H9 (cell line): ENCODE measurements around the gene MCM3AP. TPM values are rescaled to one million over a fixed set of nuclear protein-coding genes. Genes with fewer than 3 reads are reported as not detected.

Experiments
- DNase-seq: peaks from one replicate; pipeline ENCODE4 v3.0.0-alpha.2; 2017
- H2AFZ ChIP-seq: one replicate; pipeline ENCODE4 v1.6.1; 2013; ENCODE audit warnings: mild to moderate bottlenecking, low read length, control low read depth, moderate library complexity
- H2AK5ac ChIP-seq: 2 replicates; pipeline ENCODE4 v1.6.1; 2013; ENCODE audit warnings: low read length, control low read depth, mixed read lengths; ENCODE audit not compliant: insufficient read length
- H2BK120ac ChIP-seq: one replicate; pipeline ENCODE4 v1.6.1; 2013; ENCODE audit warnings: low read depth, mild to moderate bottlenecking, low read length, control low read depth, inconsistent platforms; ENCODE audit not compliant: poor library complexity, severe bottlenecking
- H2BK12ac ChIP-seq: 2 replicates; pipeline ENCODE4 v1.6.1; 2013; ENCODE audit warnings: low read length, control low read depth, mixed read lengths, low read depth; ENCODE audit not compliant: insufficient read length
- H2BK15ac ChIP-seq: 2 replicates; pipeline ENCODE4 v1.6.1; 2013; ENCODE audit warnings: low read depth, low read length, control low read depth
- H2BK20ac ChIP-seq: one replicate; pipeline ENCODE4 v1.6.1; 2013; ENCODE audit warnings: low read depth, mild to moderate bottlenecking, low read length, control low read depth, inconsistent platforms; ENCODE audit not compliant: poor library complexity, severe bottlenecking
- H2BK5ac ChIP-seq: 2 replicates; pipeline ENCODE4 v1.6.1; 2013; ENCODE audit warnings: low read length, control low read depth, mixed read lengths; ENCODE audit not compliant: insufficient read length
- H3K14ac ChIP-seq: 2 replicates; pipeline ENCODE4 v1.6.1; 2013; ENCODE audit warnings: low read length, control low read depth; ENCODE audit not compliant: insufficient read depth
- H3K18ac ChIP-seq: 2 replicates; pipeline ENCODE4 v1.6.1; 2013; ENCODE audit warnings: low read depth, mild to moderate bottlenecking, mixed read lengths, low read length, control low read depth; ENCODE audit not compliant: insufficient read length
- H3K23ac ChIP-seq: 2 replicates; pipeline ENCODE4 v1.6.1; 2013; ENCODE audit warnings: low read length, control low read depth, mixed read lengths, low read depth; ENCODE audit not compliant: insufficient read length
- H3K23me2 ChIP-seq: 2 replicates; pipeline ENCODE4 v1.6.1; 2013; ENCODE audit warnings: low read depth, mild to moderate bottlenecking, mixed read lengths, low read length, control low read depth; ENCODE audit not compliant: insufficient read length, poor library complexity, severe bottlenecking
- H3K27ac ChIP-seq: 2 replicates; pipeline ENCODE4 v1.5.1; 2013; ENCODE audit warnings: low read length, control low read depth, mixed read lengths, low read depth; ENCODE audit not compliant: insufficient read length
- H3K27me3 ChIP-seq: 2 replicates; pipeline ENCODE4 v1.6.1; 2013; ENCODE audit warnings: low read length, control low read depth, inconsistent platforms; ENCODE audit not compliant: insufficient read depth
- H3K4ac ChIP-seq: 2 replicates; pipeline ENCODE4 v1.6.1; 2013; ENCODE audit warnings: low read depth, mild to moderate bottlenecking, control low read depth, inconsistent platforms, low read length, moderate library complexity
- H3K4me1 ChIP-seq: 2 replicates; pipeline ENCODE4 v1.6.1; 2013; ENCODE audit warnings: low read length, control low read depth, inconsistent platforms; ENCODE audit not compliant: insufficient read depth
- H3K4me2 ChIP-seq: 2 replicates; pipeline ENCODE4 v1.6.1; 2013; ENCODE audit warnings: low read length, control low read depth, mixed read lengths; ENCODE audit not compliant: insufficient read length, insufficient read depth
- H3K56ac ChIP-seq: 2 replicates; pipeline ENCODE4 v1.6.1; 2013; ENCODE audit warnings: low read depth, mild to moderate bottlenecking, mixed read lengths, low read length, control low read depth; ENCODE audit not compliant: insufficient read length
- H3K79me1 ChIP-seq: 2 replicates; pipeline ENCODE4 v1.6.1; 2013; ENCODE audit warnings: low read depth, mild to moderate bottlenecking, moderate library complexity, low read length, control low read depth, inconsistent platforms; ENCODE audit not compliant: insufficient read depth, poor library complexity, severe bottlenecking
- H3K79me2 ChIP-seq: 2 replicates; pipeline ENCODE4 v1.6.1; 2013; ENCODE audit warnings: low read length, control low read depth, inconsistent platforms; ENCODE audit not compliant: insufficient read depth
- H3K9ac ChIP-seq: 2 replicates; pipeline ENCODE4 v1.6.1; 2013; ENCODE audit warnings: low read length, control low read depth, mixed read lengths; ENCODE audit not compliant: insufficient read length; ENCODE audit errors: extremely low read depth
- H3K9me3 ChIP-seq: one replicate; pipeline ENCODE4 v1.6.1; 2013; ENCODE audit warnings: low read depth, low read length, inconsistent platforms; ENCODE audit not compliant: control insufficient read depth
- H3T11ph ChIP-seq: one replicate; pipeline ENCODE4 v1.6.1; 2013; ENCODE audit warnings: mild to moderate bottlenecking, low read length, control low read depth, inconsistent platforms
- H4K20me1 ChIP-seq: one replicate; pipeline ENCODE4 v1.6.1; 2013; ENCODE audit not compliant: control insufficient read depth, insufficient read length, insufficient read depth
- H4K5ac ChIP-seq: 2 replicates; pipeline ENCODE4 v1.6.1; 2013; ENCODE audit warnings: low read depth, mild to moderate bottlenecking, mixed read lengths, low read length, control low read depth; ENCODE audit not compliant: insufficient read length
- H4K8ac ChIP-seq: replicated peaks from 2 replicates; pipeline ENCODE4 v1.6.1; 2013; ENCODE audit warnings: low read length, control low read depth, mixed read lengths, low read depth; ENCODE audit not compliant: insufficient read length
- H4K91ac ChIP-seq: 2 replicates; pipeline ENCODE4 v1.6.1; 2013; ENCODE audit warnings: low read depth, mild to moderate bottlenecking, moderate library complexity, mixed read lengths, low read length, control low read depth; ENCODE audit not compliant: insufficient read length
- H3K27ac Mint-ChIP-seq, 3 experiments: 2 replicates in 2 of 3; 3 replicates in 1 of 3; pipeline ENCODE4 v1.8.0; 2020 to 2021; ENCODE audit warnings: mixed read lengths in 3 of 3, mild to moderate bottlenecking in 1 of 3, moderate library complexity in 1 of 3
- H3K27me3 Mint-ChIP-seq: 2 replicates; pipeline ENCODE4 v1.8.0; 2021; ENCODE audit warnings: low read depth, mild to moderate bottlenecking, moderate library complexity, mixed read lengths
- H3K36me3 Mint-ChIP-seq, 3 experiments: 2 replicates in 2 of 3; 3 replicates in 1 of 3; pipeline ENCODE4 v1.8.0; 2020 to 2021; ENCODE audit warnings: low read depth in 3 of 3, mixed read lengths in 3 of 3; ENCODE audit not compliant: insufficient read depth in 1 of 3
- H3K4me1 Mint-ChIP-seq, 2 experiments: 2 replicates each; pipeline ENCODE4 v1.8.0; 2020; ENCODE audit warnings: mixed read lengths in 2 of 2
- H3K4me3 Mint-ChIP-seq, 2 experiments: 2 replicates in 1 of 2; 3 replicates in 1 of 2; pipeline ENCODE4 v1.8.0; 2020 to 2021; ENCODE audit warnings: mild to moderate bottlenecking in 2 of 2, mixed read lengths in 2 of 2, moderate library complexity in 1 of 2
- H3K9me3 Mint-ChIP-seq, 2 experiments: 2 replicates in 1 of 2; 3 replicates in 1 of 2; pipeline ENCODE4 v1.8.0; 2020; ENCODE audit warnings: mild to moderate bottlenecking in 2 of 2, mixed read lengths in 2 of 2, moderate library complexity in 1 of 2
- WGBS: extraction: QIAGEN DNeasy Blood & Tissue Kit; methylation state at CpG from one replicate; pipeline ENCODE4 v1.1.7; 2013; ENCODE audit warnings: missing lambda C conversion rate, low lambda C conversion rate, mixed read lengths; ENCODE audit not compliant: insufficient read length; ENCODE audit errors: extremely low coverage; 5-methylcytosine and 5-hydroxymethylcytosine counted together
- total RNA-seq: library from RNA; stranded (reverse); gene quantifications from 2 replicates; pipeline ENCODE4 v1.2.1, GENCODE V29; 2021
- TF ChIP-seq, protein P1 (sequence below): fragments of 200-600 bp; sonication (generic); conservative IDR thresholded peaks from 3 replicates; pipeline ENCODE4 v1.8.0; 2021; ENCODE audit warnings: antibody characterized with exemption, mild to moderate bottlenecking

Gene MCM3AP
- total RNA-seq, 1 experiment from 2014 or later = 124 TPM

DNA sequence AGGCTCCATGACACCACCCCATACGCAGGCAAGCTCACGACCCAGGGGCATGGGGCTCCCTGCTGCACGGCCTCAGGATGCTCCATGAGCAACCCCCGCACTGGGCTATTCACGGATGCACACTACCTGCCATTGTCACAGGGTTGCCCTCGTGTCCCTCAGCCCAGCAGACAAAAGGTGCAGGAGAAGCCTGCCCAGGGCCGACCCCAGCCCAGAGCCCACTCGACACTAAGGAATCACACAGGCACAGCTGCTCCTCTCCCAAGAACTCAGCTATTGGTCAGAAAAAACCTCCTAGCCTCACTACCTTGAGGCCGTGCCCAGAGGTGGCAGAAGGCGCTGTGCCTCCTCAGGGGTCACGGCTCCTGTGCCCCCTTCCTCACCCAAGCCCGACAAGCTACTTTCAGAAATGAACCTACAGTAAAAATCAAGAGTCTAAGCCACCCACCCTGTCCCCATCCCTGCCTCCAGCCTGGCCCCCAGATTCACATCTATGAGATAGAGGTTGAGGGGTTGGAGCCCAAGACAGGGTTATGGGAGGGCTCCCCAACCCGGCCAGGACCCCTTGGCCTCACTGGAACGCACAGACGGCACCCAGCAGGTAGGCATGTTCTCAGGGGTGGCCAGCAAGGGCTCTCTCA, 94.8 kb downstream of the MCM3AP start:
- H2BK120ac ChIP-seq = no peak overlapping the region
- no peaks in the 10 kb centered on the region for H3K79me1 ChIP-seq
- H3K27ac ChIP-seq = no peak overlapping the region
- no peak overlapping the region for H3K4ac ChIP-seq
- Mint-ChIP-seq H3K4me1 (peaks cover 16 to 26% of the 10 kb centered on the region in 2 experiments), H3K4me3 (no peak overlapping the region), H3K27ac (peak overlapping the region in 1 of 3 experiments; percentile 25; a peak in 1 of 7 replicates), H3K27me3 (no peaks in the 10 kb centered on the region), H3K36me3 (peaks cover 32 to 46% (median 44%) of the 10 kb centered on the region in 3 experiments; a peak in 6 of 7 replicates), H3K9me3 (no peaks in the 10 kb centered on the region)
- H3K4me1 ChIP-seq = peaks cover 4% of the 10 kb centered on the region; the same call in 1 of the 2 replicates
- H3K14ac ChIP-seq = no peak overlapping the region
- no peak overlapping the region for H2BK20ac ChIP-seq
- H2AFZ ChIP-seq = no peak overlapping the region
- TF ChIP-seq, protein P1, sequence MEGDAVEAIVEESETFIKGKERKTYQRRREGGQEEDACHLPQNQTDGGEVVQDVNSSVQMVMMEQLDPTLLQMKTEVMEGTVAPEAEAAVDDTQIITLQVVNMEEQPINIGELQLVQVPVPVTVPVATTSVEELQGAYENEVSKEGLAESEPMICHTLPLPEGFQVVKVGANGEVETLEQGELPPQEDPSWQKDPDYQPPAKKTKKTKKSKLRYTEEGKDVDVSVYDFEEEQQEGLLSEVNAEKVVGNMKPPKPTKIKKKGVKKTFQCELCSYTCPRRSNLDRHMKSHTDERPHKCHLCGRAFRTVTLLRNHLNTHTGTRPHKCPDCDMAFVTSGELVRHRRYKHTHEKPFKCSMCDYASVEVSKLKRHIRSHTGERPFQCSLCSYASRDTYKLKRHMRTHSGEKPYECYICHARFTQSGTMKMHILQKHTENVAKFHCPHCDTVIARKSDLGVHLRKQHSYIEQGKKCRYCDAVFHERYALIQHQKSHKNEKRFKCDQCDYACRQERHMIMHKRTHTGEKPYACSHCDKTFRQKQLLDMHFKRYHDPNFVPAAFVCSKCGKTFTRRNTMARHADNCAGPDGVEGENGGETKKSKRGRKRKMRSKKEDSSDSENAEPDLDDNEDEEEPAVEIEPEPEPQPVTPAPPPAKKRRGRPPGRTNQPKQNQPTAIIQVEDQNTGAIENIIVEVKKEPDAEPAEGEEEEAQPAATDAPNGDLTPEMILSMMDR = no peak
- no peaks in the 10 kb centered on the region for H3K9me3 ChIP-seq
- H3K23ac ChIP-seq = no peak overlapping the region
- H4K91ac ChIP-seq = no peak overlapping the region
- H4K20me1 ChIP-seq = no peaks in the 10 kb centered on the region
- H2BK5ac ChIP-seq = no peak overlapping the region
- H3T11ph ChIP-seq = no peak overlapping the region
- no peak overlapping the region for H2AK5ac ChIP-seq
- H3K56ac ChIP-seq = no peak overlapping the region
- no peak overlapping the region for H4K8ac ChIP-seq
- WGBS = no CpG with 5 or more reads among the region's 15 CpGs
- no peaks in the 10 kb centered on the region for H3K23me2 ChIP-seq
- H3K18ac ChIP-seq = no peak overlapping the region
- no peak overlapping the region for H2BK12ac ChIP-seq
- no peak overlapping the region for H3K4me2 ChIP-seq
- H4K5ac ChIP-seq = no peak overlapping the region
- peak; percentile 24 for DNase-seq
- no peak overlapping the region for H2BK15ac ChIP-seq
- no peaks in the 10 kb centered on the region for H3K27me3 ChIP-seq
- no peak overlapping the region for H3K9ac ChIP-seq
- H3K79me2 ChIP-seq = no peaks in the 10 kb centered on the region
